GM12865 (cell line): ENCODE measurements around the gene NUAK2.
"Not testable (repeated sequence)": the region's sequence is repeated elsewhere in the genome, so short reads cannot be mapped to it uniquely, and the experiment has no call there.

Experiments
- DNase-seq: peaks from one replicate; pipeline ENCODE4 v3.0.0; 2010; ENCODE audit warnings: low read depth
- H3K4me3 ChIP-seq: 2 replicates; pipeline ENCODE4 v1.5.1; 2011; ENCODE audit warnings: mild to moderate bottlenecking, low read depth, low read length, control low read depth
- TF ChIP-seq, protein P1 (sequence below): IDR thresholded peaks from 2 replicates; pipeline ENCODE4 v1.5.1; 2011; ENCODE audit warnings: low read length, control low read depth, low read depth, inconsistent platforms; ENCODE audit not compliant: insufficient read depth; ENCODE audit errors: missing control alignments

NUAK2 gene

DNA sequence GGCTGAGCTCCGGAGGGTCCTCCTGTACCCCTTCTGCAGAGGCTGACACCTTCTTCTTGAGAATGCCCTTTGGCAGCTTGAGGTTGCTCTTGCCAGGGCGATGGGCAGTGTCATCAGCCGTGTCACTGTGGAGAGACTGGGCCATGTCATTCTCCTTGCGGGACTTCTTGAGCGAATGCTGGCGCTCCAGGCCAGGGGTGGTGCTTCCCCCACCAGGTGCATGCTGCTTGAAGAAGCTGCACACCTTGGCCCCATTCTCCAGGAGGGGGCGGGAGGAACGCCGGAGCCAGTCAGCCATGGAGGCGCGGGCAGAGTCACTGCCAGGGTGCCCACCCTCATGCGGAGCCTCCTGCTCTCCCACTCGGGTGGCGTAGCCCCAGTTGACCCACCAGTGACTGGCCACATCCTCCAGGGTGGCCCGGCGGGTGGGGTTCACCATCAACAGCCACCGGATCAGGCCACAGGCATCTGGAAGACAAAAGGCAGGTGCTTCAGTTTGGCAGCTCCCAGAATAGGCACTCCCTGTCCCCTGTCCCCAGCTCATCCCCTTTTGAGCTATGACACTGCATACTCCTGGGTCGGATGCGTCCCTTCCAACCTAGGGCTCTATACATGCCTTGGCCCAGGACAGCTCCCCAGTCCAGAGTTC lies 17.4 kb downstream of the NUAK2 start:
- DNase-seq: no peak
- TF ChIP-seq, protein P1, sequence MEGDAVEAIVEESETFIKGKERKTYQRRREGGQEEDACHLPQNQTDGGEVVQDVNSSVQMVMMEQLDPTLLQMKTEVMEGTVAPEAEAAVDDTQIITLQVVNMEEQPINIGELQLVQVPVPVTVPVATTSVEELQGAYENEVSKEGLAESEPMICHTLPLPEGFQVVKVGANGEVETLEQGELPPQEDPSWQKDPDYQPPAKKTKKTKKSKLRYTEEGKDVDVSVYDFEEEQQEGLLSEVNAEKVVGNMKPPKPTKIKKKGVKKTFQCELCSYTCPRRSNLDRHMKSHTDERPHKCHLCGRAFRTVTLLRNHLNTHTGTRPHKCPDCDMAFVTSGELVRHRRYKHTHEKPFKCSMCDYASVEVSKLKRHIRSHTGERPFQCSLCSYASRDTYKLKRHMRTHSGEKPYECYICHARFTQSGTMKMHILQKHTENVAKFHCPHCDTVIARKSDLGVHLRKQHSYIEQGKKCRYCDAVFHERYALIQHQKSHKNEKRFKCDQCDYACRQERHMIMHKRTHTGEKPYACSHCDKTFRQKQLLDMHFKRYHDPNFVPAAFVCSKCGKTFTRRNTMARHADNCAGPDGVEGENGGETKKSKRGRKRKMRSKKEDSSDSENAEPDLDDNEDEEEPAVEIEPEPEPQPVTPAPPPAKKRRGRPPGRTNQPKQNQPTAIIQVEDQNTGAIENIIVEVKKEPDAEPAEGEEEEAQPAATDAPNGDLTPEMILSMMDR: no peak

DNA sequence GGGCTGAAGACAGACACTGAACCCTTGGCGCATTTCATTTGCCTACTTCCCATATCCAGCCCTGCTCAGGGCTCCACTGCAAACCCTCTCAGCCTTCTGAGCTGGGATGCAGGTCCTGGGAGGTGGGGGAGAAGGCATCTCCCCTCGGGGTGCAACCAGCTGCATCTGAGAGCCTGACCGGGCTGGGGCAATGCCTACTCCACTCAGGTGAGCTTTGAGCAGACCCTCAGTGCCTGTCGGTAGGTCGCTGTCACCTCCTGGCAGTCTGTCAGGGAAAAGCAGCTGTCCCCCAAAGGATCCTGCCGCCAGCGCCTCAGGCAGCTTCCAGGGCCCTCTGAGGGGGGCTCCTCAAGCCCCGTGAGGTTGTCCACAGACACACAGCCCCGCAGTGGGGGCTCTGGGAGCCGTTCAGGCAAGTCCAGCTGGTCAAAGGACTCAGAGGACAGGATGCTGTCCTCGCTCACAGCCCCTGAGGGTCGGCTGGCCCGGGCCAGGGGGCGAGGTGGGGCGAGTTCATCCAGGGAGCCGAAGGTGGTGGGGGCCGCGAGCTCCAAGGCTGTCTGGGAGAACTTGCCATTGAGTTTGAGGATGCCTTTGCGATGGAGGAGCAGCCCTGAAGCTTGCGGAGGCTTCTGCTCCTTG lies 18.2 kb downstream of the NUAK2 start:
- DNase-seq: no peak
- TF ChIP-seq, protein P1: no peak
- H3K4me3 ChIP-seq: no peak overlapping the region

More for the DNA sequence above, 17.4 kb downstream of the NUAK2 start:
- no peak overlapping the region for H3K4me3 ChIP-seq

DNA sequence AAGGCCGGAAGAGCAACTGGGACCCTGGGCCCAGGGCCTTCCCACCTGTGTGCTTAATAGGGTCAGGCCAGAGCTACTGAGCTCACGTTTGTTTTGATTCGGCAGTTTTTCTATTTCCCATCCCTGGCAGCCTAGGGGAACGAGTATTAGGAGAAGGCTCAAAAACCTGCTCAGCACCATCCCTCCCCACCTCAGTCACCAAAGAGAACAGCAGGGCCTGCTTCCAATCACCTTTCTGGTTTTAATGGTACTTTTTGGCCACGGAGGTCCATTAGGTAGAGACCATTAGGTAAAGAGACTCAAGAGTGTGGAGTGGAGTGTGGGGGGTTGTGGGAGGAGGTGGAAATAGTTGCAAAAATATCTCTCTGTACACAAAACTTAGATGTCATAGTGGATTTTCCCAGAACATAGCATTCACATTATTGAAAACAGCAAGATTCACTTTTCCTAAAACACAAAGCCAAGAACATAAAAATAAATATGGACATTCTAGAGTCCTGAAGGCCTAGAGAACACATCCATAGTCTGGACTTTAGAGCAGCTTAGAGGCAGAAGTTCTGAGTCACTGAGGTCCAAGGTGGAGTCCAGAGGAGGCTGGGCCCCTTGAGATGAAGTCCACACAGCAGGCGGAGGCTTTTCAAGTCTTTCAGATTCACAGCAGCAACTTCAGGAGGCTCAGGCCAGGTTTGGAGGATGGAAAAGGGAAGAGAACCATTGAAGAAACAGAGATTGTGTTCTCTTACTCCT lies 19.5 kb downstream of the NUAK2 start:
- no peak overlapping the region for H3K4me3 ChIP-seq
- TF ChIP-seq, protein P1: no peak
- no peak for DNase-seq

DNA sequence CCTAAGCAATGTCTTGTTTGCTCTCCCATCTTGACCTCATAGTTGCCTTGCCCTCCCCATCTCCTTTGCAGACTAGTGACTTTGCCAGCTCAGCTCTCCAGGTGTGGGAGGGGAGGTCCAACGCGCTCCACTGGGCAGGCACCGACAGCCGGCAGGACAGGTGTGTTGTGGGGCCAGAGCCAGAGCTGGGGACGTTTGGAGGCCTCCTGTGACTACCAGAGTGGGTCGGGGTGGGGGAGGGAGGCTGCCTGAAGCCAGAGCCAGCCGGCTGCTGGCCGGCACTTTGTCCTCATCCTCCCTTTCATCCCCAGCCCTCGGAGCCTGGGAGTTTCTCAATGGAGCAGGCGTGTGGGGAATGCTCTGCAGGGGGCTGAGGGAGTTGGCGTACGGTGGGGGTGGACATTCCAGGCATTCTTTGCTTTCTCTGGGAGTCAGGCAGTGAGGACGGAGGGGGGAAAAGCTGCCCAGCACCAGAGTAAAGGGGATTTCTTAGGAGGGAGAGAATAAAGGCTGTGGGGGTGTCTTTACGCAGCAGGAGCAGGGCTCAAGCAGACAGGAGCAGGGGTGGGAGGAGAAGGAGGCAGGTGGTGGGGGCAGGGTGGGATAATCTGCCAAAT lies 20.2 kb downstream of the NUAK2 start:
- DNase-seq: no peak
- no peak overlapping the region for H3K4me3 ChIP-seq
- TF ChIP-seq, protein P1: no peak

DNA sequence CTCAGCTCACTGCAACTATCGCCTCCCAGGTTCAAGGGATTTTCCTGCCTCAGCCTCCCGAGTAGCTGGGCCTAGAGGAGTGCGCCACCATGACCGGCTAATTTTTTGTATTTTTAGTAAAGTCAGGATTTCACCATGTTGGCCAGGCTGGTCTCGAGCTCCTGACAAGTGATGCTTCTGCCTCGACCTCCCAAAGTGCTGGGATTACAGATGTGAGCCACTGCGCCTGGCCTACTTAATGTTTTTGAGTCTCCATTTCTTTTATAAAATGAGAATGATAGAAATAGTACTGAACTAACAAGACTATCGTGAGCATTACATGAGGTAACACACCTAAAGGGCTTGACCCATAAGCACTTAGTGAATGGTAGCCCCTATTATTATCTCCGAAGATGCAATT lies 21.4 kb downstream of the NUAK2 start:
- TF ChIP-seq, protein P1: no peak
- no peak overlapping the region for H3K4me3 ChIP-seq
- no peak for DNase-seq

DNA sequence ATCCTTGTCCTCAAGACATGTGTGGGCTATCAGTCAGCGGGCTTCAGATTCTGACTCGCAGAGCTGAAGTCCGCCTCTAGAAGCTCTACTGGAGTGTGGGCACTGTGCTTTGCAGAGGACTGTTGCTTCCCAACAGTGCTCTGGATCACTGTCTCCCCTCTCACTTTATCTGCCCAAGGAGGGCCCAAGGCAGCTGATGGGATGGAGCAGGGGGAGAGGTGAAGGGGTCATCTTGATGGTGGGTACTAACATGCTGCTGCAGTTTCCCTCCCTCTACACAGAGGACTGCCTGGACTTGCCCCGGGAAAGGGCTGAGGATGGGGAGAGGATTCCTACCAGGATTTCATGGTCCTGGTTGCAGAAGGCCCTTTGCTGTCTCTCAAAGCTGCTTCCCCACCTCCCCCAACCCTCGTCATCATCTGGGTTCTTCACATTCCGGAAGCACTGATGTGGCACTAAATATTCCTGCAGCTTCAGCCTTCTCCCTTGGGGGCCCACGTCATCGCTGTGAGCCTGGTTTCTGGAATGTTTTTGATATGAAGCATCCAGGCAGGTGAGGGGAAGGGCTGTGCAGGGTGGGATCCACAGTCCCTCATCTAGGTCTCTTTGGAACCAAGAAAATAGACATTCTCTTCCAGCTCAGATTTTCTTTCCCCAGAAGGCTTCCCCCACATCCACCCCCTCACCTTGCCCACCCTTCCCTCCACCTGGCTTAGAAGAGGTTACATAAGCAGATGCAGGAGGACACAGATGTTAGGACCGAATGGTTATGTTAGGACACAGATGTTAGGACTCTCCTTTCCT lies 23.2 kb downstream of the NUAK2 start:
- no peak for DNase-seq
- TF ChIP-seq, protein P1: no peak
- no peak overlapping the region for H3K4me3 ChIP-seq

DNA sequence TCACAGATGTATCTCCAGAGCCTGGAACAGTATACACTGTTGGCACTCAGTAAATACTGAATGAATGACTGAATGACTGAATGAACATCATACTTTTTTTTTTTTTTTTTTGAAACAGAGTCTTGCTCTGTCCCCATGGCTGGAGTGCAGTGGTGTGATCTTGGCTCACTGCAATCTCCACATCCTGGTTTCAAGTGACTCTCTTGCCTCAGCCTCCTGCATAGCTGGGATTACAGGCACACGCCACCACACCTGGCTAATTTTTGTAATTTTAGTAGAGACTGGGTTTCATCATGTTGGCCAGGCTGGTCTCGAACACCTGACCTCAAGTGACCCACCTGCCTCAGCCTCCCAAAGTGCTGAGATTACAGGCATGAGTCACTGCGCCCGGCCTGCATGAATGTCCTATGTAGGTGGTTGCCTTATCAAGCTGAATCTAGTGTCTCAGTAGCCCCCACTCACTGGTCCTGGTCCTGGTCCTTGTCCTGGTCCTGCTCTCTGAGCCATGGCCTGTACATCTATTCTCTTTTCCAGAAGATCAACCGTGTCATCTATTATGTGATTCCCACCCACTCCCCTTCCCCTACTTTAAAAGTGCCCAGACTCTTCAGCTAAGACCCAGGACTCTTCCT lies 23.9 kb downstream of the NUAK2 start:
- DNase-seq, H3K4me3 ChIP-seq: not testable (repeated sequence)
